Measurements from ENCODE around the gene POU2F2. TPM values are rescaled to one million over a fixed set of nuclear protein-coding genes. Genes with fewer than 3 reads are reported as not detected.

Gene POU2F2
- polyA plus RNA-seq, 1 of the 3 experiments (the other 2 are of a cell fraction) = 0.49 TPM

DNA sequence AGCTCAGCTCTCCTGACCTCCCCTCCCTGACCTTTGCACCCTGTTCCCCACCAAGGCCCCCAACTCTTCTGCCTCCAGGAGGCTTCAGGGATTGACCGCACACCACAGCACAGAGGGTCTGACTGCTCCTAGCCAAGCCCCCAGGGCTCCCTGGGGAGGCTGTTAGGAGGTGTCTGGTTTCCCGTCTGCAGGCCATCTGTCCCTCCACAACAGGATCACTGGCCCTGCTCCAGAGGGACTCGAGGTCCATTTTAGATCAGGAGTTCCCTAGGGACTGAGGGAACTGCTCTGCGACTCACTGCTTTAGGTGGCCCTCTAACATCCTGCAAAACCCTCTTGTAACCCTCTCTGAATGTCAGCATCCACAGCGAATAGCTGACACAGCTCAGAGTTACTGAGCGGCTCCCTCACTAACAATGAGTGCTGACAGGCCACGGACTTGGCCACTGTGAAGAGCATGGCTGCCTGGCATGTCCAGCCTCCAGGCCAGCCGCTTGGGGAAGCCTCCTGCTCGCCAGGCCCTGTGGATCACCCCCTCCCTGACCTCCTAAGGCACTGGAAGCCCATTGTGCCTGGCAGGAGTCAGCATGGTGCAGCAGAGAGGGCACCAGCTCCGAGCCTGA, 79.9 kb downstream of the POU2F2 start:
- H3K4me3 ChIP-seq (ENCODE audit: low read depth in 2 of 2, low read length in 1 of 2) = no peak overlapping the region
- no peak overlapping the region for H3K4me2 ChIP-seq
- CTCF ChIA-PET = interaction anchor here (1.2 to 1.6 kb wide), 4 partner anchors 17 to 132 kb away, joined by 3 to 8 read pairs (median 5); no protein-coding TSS in a partner anchor
- no peaks in the 10 kb centered on the region for H3F3A ChIP-seq (replicated peaks; ENCODE audit: insufficient read depth)
- POLR2A ChIA-PET = interaction anchor here (0.6 to 1.3 kb wide), 2 partner anchors 22 to 24 kb away, joined by 4 to 5 read pairs; partner anchors contain the start of gene ZNF574
- no peaks in the 10 kb centered on the region for H3K79me2 ChIP-seq (ENCODE audit: insufficient read depth)
- H3K36me3 ChIP-seq (replicated peaks in 1 of 2; ENCODE audit: control insufficient read depth in 1 of 2, insufficient read depth in 2 of 2, low read length in 1 of 2) = no peaks in the 10 kb centered on the region
- H2AFZ ChIP-seq (ENCODE audit: low read depth) = no peak overlapping the region
- peak overlapping the region in 1 of 2 experiments; percentile 51; a peak in 1 of 4 replicates for H3K27ac ChIP-seq (ENCODE audit: low read depth in 2 of 2, low read length in 1 of 2)
- peaks cover 4% of the 10 kb centered on the region; the same call in 1 of the 2 replicates for H3K27me3 ChIP-seq (ENCODE audit: insufficient read depth)
- no peaks in the 10 kb centered on the region for H3K9me2 ChIP-seq
- H3K9me3 ChIP-seq = no peaks in the 10 kb centered on the region
- H4K20me1 ChIP-seq (ENCODE audit: insufficient read depth) = no peaks in the 10 kb centered on the region
- peak; percentile 50 for DNase-seq
- peaks cover 0 to 22% of the 10 kb centered on the region in 2 experiments; a peak in 1 of 4 replicates for H3K4me1 ChIP-seq (ENCODE audit: control insufficient read depth in 1 of 2, insufficient read depth in 2 of 2, low read depth in 1 of 2, low read length in 1 of 2)
- TF ChIP-seq MXI1 (IDR thresholded peaks at IDR 0.05; ENCODE audit: low read depth, low read length) (no peak), YY1 (IDR thresholded peaks at IDR 0.05; ENCODE audit: low read depth) (no peak), GATA2 (CRISPR knock-in tag; IDR thresholded peaks at IDR 0.05) (no peak), NFIC (IDR thresholded peaks at IDR 0.05; ENCODE audit: borderline replicate concordance) (no peak), TAF1 (IDR thresholded peaks at IDR 0.05; ENCODE audit: borderline replicate concordance, low read depth, low read length) (no peak), NRF1 (IDR thresholded peaks at IDR 0.05; ENCODE audit: low read depth, low read length) (no peak), JUND (IDR thresholded peaks at IDR 0.05) (no peak), TCF12 (IDR thresholded peaks at IDR 0.05) (no peak), EP300 (IDR thresholded peaks at IDR 0.05; ENCODE audit: borderline replicate concordance in 1 of 2, low read depth in 1 of 2, low read length in 1 of 2) (no peak), FOXJ3 (CRISPR knock-in tag; IDR thresholded peaks at IDR 0.05) (no peak), CHD2 (IDR thresholded peaks at IDR 0.05; ENCODE audit: low read length, partially characterized antibody) (no peak), POLR2AphosphoS5 (IDR thresholded peaks at IDR 0.05; ENCODE audit: low read depth, low read length) (no peak), PBX3 (IDR thresholded peaks at IDR 0.05) (no peak), FOXM1 (IDR thresholded peaks at IDR 0.05; ENCODE audit: low read depth) (no peak), FOSL2 (IDR thresholded peaks at IDR 0.05; ENCODE audit: borderline replicate concordance, low read depth) (no peak), RFX5 (IDR thresholded peaks at IDR 0.05; ENCODE audit: low read length) (no peak)
- TF ChIP-seq, protein P1, sequence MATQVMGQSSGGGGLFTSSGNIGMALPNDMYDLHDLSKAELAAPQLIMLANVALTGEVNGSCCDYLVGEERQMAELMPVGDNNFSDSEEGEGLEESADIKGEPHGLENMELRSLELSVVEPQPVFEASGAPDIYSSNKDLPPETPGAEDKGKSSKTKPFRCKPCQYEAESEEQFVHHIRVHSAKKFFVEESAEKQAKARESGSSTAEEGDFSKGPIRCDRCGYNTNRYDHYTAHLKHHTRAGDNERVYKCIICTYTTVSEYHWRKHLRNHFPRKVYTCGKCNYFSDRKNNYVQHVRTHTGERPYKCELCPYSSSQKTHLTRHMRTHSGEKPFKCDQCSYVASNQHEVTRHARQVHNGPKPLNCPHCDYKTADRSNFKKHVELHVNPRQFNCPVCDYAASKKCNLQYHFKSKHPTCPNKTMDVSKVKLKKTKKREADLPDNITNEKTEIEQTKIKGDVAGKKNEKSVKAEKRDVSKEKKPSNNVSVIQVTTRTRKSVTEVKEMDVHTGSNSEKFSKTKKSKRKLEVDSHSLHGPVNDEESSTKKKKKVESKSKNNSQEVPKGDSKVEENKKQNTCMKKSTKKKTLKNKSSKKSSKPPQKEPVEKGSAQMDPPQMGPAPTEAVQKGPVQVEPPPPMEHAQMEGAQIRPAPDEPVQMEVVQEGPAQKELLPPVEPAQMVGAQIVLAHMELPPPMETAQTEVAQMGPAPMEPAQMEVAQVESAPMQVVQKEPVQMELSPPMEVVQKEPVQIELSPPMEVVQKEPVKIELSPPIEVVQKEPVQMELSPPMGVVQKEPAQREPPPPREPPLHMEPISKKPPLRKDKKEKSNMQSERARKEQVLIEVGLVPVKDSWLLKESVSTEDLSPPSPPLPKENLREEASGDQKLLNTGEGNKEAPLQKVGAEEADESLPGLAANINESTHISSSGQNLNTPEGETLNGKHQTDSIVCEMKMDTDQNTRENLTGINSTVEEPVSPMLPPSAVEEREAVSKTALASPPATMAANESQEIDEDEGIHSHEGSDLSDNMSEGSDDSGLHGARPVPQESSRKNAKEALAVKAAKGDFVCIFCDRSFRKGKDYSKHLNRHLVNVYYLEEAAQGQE (IDR thresholded peaks at IDR 0.05; ENCODE audit: low read depth, low read length) = no peak
- TF ChIP-seq, protein P2, sequence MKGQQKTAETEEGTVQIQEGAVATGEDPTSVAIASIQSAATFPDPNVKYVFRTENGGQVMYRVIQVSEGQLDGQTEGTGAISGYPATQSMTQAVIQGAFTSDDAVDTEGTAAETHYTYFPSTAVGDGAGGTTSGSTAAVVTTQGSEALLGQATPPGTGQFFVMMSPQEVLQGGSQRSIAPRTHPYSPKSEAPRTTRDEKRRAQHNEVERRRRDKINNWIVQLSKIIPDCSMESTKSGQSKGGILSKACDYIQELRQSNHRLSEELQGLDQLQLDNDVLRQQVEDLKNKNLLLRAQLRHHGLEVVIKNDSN (IDR thresholded peaks at IDR 0.05; ENCODE audit: borderline replicate concordance, low read depth) = no peak
- WGBS (ENCODE audit: low lambda C conversion rate) = 57% methylated on average over 6 of the region's 10 CpGs
- H3K9ac ChIP-seq = no peak overlapping the region

Measured in SK-N-SH (cell line).